Gastroesophageal sphincter (tissue), 3 donors: ENCODE data around the gene BRS3.

Source experiments
- EP300 ChIP-seq: sonication (generic); formaldehyde crosslinking; IDR thresholded peaks from one replicate; pipeline ENCODE4 v1.6.1; 2017; ENCODE audit warnings: antibody characterized with exemption, mild to moderate bottlenecking
- POLR2A ChIP-seq, 2 donors: fragments of 450-650 bp; IDR thresholded peaks; one replicate each; pipeline ENCODE4 v1.6.1; 2017; ENCODE audit warnings: antibody characterized with exemption in 2 of 2, mild to moderate bottlenecking in 2 of 2, moderate library complexity in 1 of 2
- POLR2AphosphoS5 ChIP-seq: sonication (generic); formaldehyde crosslinking; IDR thresholded peaks from one replicate; pipeline ENCODE4 v1.6.1; 2017; ENCODE audit warnings: antibody characterized with exemption
- TF ChIP-seq, protein P1 (sequence below), 4 experiments: fragments of 200-600 bp in 2 of 4; fragments of 450-650 bp in 2 of 4; sonication (generic) in 1 of 4; IDR thresholded peaks; one replicate each; pipeline ENCODE4 v1.5.1; 2017 to 2019; ENCODE audit warnings: antibody characterized with exemption in 4 of 4, mild to moderate bottlenecking in 2 of 4, moderate library complexity in 2 of 4

- TF ChIP-seq, protein P1, sequence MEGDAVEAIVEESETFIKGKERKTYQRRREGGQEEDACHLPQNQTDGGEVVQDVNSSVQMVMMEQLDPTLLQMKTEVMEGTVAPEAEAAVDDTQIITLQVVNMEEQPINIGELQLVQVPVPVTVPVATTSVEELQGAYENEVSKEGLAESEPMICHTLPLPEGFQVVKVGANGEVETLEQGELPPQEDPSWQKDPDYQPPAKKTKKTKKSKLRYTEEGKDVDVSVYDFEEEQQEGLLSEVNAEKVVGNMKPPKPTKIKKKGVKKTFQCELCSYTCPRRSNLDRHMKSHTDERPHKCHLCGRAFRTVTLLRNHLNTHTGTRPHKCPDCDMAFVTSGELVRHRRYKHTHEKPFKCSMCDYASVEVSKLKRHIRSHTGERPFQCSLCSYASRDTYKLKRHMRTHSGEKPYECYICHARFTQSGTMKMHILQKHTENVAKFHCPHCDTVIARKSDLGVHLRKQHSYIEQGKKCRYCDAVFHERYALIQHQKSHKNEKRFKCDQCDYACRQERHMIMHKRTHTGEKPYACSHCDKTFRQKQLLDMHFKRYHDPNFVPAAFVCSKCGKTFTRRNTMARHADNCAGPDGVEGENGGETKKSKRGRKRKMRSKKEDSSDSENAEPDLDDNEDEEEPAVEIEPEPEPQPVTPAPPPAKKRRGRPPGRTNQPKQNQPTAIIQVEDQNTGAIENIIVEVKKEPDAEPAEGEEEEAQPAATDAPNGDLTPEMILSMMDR (IDR thresholded peaks at IDR 0.05) = no peak
- TF ChIP-seq POLR2A (IDR thresholded peaks at IDR 0.05) = no peak
- no peak for TF ChIP-seq EP300
- no peak for TF ChIP-seq POLR2AphosphoS5
Measured at GRCh38 chrX:136542281-136542680, 54.5 kb downstream of the BRS3 start.
